Liver (tissue), 9 donors: ENCODE measurements around the gene SH3PXD2A. TPM values are rescaled to one million over a fixed set of nuclear protein-coding genes. Genes with fewer than 3 reads are reported as not detected.
A peak's percentile ranks its signal among the peaks of the same experiment; 100 is the strongest.

ENCODE experiments used
- DNase-seq: peaks from one replicate; pipeline ENCODE4 v3.0.0-alpha.2; 2017; ENCODE audit warnings: low spot score
- H3K27ac ChIP-seq, 2 donors: one replicate each; pipeline ENCODE4 v1.7.0; 2013; ENCODE audit warnings: inconsistent platforms in 2 of 2, low read length in 2 of 2, control low read depth in 1 of 2, low read depth in 1 of 2, mild to moderate bottlenecking in 1 of 2
- H3K27me3 ChIP-seq, 4 donors: one replicate each; pipeline versions ENCODE4 v1.6.1 to v1.7.0; 2013; ENCODE audit warnings: low read length in 3 of 4, inconsistent platforms in 1 of 4, mild to moderate bottlenecking in 1 of 4, moderate library complexity in 1 of 4; ENCODE audit not compliant: control insufficient read depth in 4 of 4, insufficient read depth in 4 of 4
- H3K36me3 ChIP-seq, 4 donors: one replicate each; pipeline versions ENCODE4 v1.6.1 to v1.7.0; 2013; ENCODE audit warnings: low read length in 3 of 4, mild to moderate bottlenecking in 3 of 4, low read depth in 1 of 4, moderate library complexity in 1 of 4; ENCODE audit not compliant: control insufficient read depth in 4 of 4, insufficient read depth in 3 of 4
- H3K4me1 ChIP-seq, 4 donors: one replicate each; pipeline versions ENCODE4 v1.6.1 to v1.7.0; 2013; ENCODE audit warnings: low read length in 3 of 4, mild to moderate bottlenecking in 3 of 4, moderate library complexity in 1 of 4; ENCODE audit not compliant: control insufficient read depth in 4 of 4, insufficient read depth in 4 of 4
- H3K4me3 ChIP-seq, 3 donors: one replicate each; pipeline versions ENCODE4 v1.6.1 to v1.7.0; 2013; ENCODE audit warnings: low read length in 3 of 3, control low read depth in 1 of 3, low read depth in 1 of 3, mild to moderate bottlenecking in 1 of 3
- H3K9ac ChIP-seq, 2 donors: one replicate each; pipeline ENCODE4 v1.7.0; 2013; ENCODE audit warnings: low read length in 2 of 2, mild to moderate bottlenecking in 2 of 2, moderate library complexity in 2 of 2, control low read depth in 1 of 2, low read depth in 1 of 2
- H3K9me3 ChIP-seq, 4 donors: one replicate each; pipeline versions ENCODE4 v1.6.1 to v1.7.0; 2013; ENCODE audit warnings: low read length in 3 of 4; ENCODE audit not compliant: control insufficient read depth in 4 of 4
- ATF3 ChIP-seq: IDR thresholded peaks from 2 replicates; pipeline ENCODE4 v1.6.1; 2016; ENCODE audit warnings: antibody characterized with exemption
- CTCF ChIP-seq: fragments of 150-350 bp; IDR thresholded peaks from 2 replicates; pipeline ENCODE4 v1.5.1; 2017; ENCODE audit warnings: improper control_type of control experiment, low read depth, low read length; ENCODE audit not compliant: missing input control
- EGR1 ChIP-seq, 2 donors: IDR thresholded peaks; 2 replicates each; pipeline ENCODE4 v1.6.1; 2016 to 2018; ENCODE audit warnings: antibody characterized with exemption in 2 of 2, low read depth in 2 of 2
- FOXA1 ChIP-seq: IDR thresholded peaks from 2 replicates; pipeline ENCODE4 v1.6.1; 2016; ENCODE audit warnings: antibody characterized with exemption
- FOXA2 ChIP-seq: IDR thresholded peaks from 2 replicates; pipeline ENCODE4 v1.6.1; 2016; ENCODE audit warnings: antibody characterized with exemption
- GABPA ChIP-seq, 2 donors: IDR thresholded peaks in 1 of 2; conservative IDR thresholded peaks in 1 of 2; 2 replicates each; pipeline ENCODE4 v1.6.1; 2016; ENCODE audit warnings: antibody characterized with exemption in 2 of 2, mild to moderate bottlenecking in 1 of 2, moderate library complexity in 1 of 2
- HNF4A ChIP-seq, 2 donors: conservative IDR thresholded peaks; 2 replicates each; pipeline ENCODE4 v1.6.1; 2016; ENCODE audit warnings: antibody characterized with exemption in 2 of 2, mild to moderate bottlenecking in 2 of 2
- HNF4G ChIP-seq: IDR thresholded peaks from 2 replicates; pipeline ENCODE4 v1.6.1; 2016; ENCODE audit warnings: antibody characterized with exemption
- JUND ChIP-seq, 2 donors: IDR thresholded peaks; 2 replicates each; pipeline ENCODE4 v1.6.1; 2016; ENCODE audit warnings: antibody characterized with exemption in 2 of 2
- MAX ChIP-seq: IDR thresholded peaks from 2 replicates; pipeline ENCODE4 v1.6.1; 2016; ENCODE audit warnings: antibody characterized with exemption
- NR2F2 ChIP-seq: IDR thresholded peaks from 2 replicates; pipeline ENCODE4 v1.6.1; 2016; ENCODE audit warnings: antibody characterized with exemption
- RAD21 ChIP-seq, 2 donors: IDR thresholded peaks; 2 replicates each; pipeline ENCODE4 v1.6.1; 2016; ENCODE audit warnings: antibody characterized with exemption in 2 of 2, mild to moderate bottlenecking in 2 of 2
- REST ChIP-seq: IDR thresholded peaks from 2 replicates; pipeline ENCODE4 v1.6.1; 2016; ENCODE audit warnings: antibody characterized with exemption, mild to moderate bottlenecking
- RXRA ChIP-seq, 2 donors: IDR thresholded peaks; 2 replicates each; pipeline ENCODE4 v1.6.1; 2017 to 2018; ENCODE audit warnings: antibody characterized with exemption in 2 of 2, mild to moderate bottlenecking in 1 of 2
- SP1 ChIP-seq: IDR thresholded peaks from 2 replicates; pipeline ENCODE4 v1.6.1; 2018; ENCODE audit warnings: antibody characterized with exemption, mild to moderate bottlenecking
- TAF1 ChIP-seq: conservative IDR thresholded peaks from 2 replicates; pipeline ENCODE4 v1.6.1; 2016; ENCODE audit warnings: antibody characterized with exemption, mild to moderate bottlenecking
- YY1 ChIP-seq: IDR thresholded peaks from 2 replicates; pipeline ENCODE4 v1.6.1; 2016; ENCODE audit warnings: antibody characterized with exemption, mild to moderate bottlenecking
- ZBTB33 ChIP-seq: IDR thresholded peaks from 2 replicates; pipeline ENCODE4 v1.6.1; 2016; ENCODE audit warnings: antibody characterized with exemption
- WGBS: extraction: QIAGEN DNeasy Blood & Tissue Kit; methylation state at CpG from one replicate; pipeline ENCODE4 v1.1.7; 2013; 5-methylcytosine and 5-hydroxymethylcytosine counted together
- polyA plus RNA-seq, 2 donors: library from polyadenylated mRNA; stranded (reverse) in 1 of 2; unstranded in 1 of 2; fragments of 200-250 nt in 1 of 2; fragments of >200 nt in 1 of 2; fragmentation: Nextera tagmentation in 1 of 2; extraction: Ambion mirVana in 1 of 2; gene quantifications; one replicate each; pipeline versions ENCODE4 v1.2.1 to v1.2.3, GENCODE V29; 2013 to 2015
- total RNA-seq, 2 donors: library from RNA; depleted of rRNA; stranded (reverse); fragments of >200 nt; gene quantifications; one replicate each; pipeline ENCODE4 v1.2.3, GENCODE V29; 2014
- donor health status: healthy.
- donor health status: healthy.
- donor health status: healthy.
- donor health status: healthy.
- donor health status: healthy.

SH3PXD2A gene
- total and polyA plus RNA-seq, 4 donors = 0.82 to 5.5 (median 3.9) TPM

- 62% methylated on average over 4 of the region's 4 CpGs for WGBS
- Histone ChIP-seq H3K9ac (no peak overlapping the region), H3K27me3 (no peaks in the 10 kb centered on the region), H3K9me3 (no peaks in the 10 kb centered on the region), H3K4me3 (no peak overlapping the region), H3K4me1 (peaks cover 14 to 54% (median 39%) of the 10 kb centered on the region in 4 donors), H3K36me3 (peaks cover 0 to 4% (median 3%) of the 10 kb centered on the region in 4 donors), H3K27ac (no peak overlapping the region)
- no peak for DNase-seq
- TF ChIP-seq HNF4A (conservative IDR thresholded peaks at IDR 0.05) (peak; percentile 56), HNF4G (no peak), TAF1 (no peak), JUND (IDR thresholded peaks at IDR 0.05) (no peak), SP1 (no peak), YY1 (no peak), REST (no peak), NR2F2 (no peak), MAX (no peak), FOXA1 (no peak), ATF3 (no peak), FOXA2 (no peak), GABPA (IDR thresholded peaks at IDR 0.05 in 1 of 2, conservative IDR thresholded peaks at IDR 0.05 in 1 of 2) (no peak), ZBTB33 (no peak), CTCF (no peak), EGR1 (IDR thresholded peaks at IDR 0.05; ENCODE audit: low read depth in 2 of 2) (no peak), RXRA (IDR thresholded peaks at IDR 0.05) (peak; percentile 63 to 66), RAD21 (IDR thresholded peaks at IDR 0.05) (no peak)
Observed at GRCh38 chr10:103658049-103658577, 197.3 kb downstream of the SH3PXD2A start.
